GM12865 (cell line): ENCODE measurements around the gene GASK1A.

Source experiments
- DNase-seq: peaks from one replicate; pipeline ENCODE4 v3.0.0; 2010; ENCODE audit warnings: low read depth
- H3K4me3 ChIP-seq: 2 replicates; pipeline ENCODE4 v1.5.1; 2011; ENCODE audit warnings: mild to moderate bottlenecking, low read depth, low read length, control low read depth
- CTCF ChIP-seq: IDR thresholded peaks from 2 replicates; pipeline ENCODE4 v1.5.1; 2011; ENCODE audit warnings: low read length, control low read depth, low read depth, inconsistent platforms; ENCODE audit not compliant: insufficient read depth; ENCODE audit errors: missing control alignments

GASK1A gene

GRCh38 chr3:43019006-43019809, 40.1 kb downstream of the GASK1A start:
- no peak for TF ChIP-seq CTCF
- no peak for DNase-seq
- H3K4me3 ChIP-seq, result no peak overlapping the region

- no peak for TF ChIP-seq CTCF
- no peak for DNase-seq
- H3K4me3 ChIP-seq, result no peak overlapping the region
Measured at GRCh38 chr3:43019826-43020225, 40.7 kb downstream of the GASK1A start.

GRCh38 chr3:43021186-43021585, 42.1 kb downstream of the GASK1A start:
- no peak overlapping the region for H3K4me3 ChIP-seq
- no peak for DNase-seq
- no peak for TF ChIP-seq CTCF

GRCh38 chr3:43022121-43022520, 43.0 kb downstream of the GASK1A start:
- no peak for DNase-seq
- H3K4me3 ChIP-seq, result no peak overlapping the region
- TF ChIP-seq CTCF, result no peak

- no peak for TF ChIP-seq CTCF
- DNase-seq, result no peak
- H3K4me3 ChIP-seq, result no peak overlapping the region
Measured at GRCh38 chr3:43023066-43023465, 44.0 kb downstream of the GASK1A start.

- TF ChIP-seq CTCF, result no peak
- H3K4me3 ChIP-seq, result no peak overlapping the region
- DNase-seq, result no peak
Measured at GRCh38 chr3:43023746-43024145, 44.6 kb downstream of the GASK1A start.

- no peak overlapping the region for H3K4me3 ChIP-seq
- DNase-seq, result no peak
- no peak for TF ChIP-seq CTCF
Measured at GRCh38 chr3:43024181-43024885, 45.2 kb downstream of the GASK1A start.
